ENCODE measurements around the gene CACNA1A.
"Not testable (repeated sequence)": the region's sequence is repeated elsewhere in the genome, so short reads cannot be mapped to it uniquely, and the experiment has no call there.

CACNA1A gene

DNA sequence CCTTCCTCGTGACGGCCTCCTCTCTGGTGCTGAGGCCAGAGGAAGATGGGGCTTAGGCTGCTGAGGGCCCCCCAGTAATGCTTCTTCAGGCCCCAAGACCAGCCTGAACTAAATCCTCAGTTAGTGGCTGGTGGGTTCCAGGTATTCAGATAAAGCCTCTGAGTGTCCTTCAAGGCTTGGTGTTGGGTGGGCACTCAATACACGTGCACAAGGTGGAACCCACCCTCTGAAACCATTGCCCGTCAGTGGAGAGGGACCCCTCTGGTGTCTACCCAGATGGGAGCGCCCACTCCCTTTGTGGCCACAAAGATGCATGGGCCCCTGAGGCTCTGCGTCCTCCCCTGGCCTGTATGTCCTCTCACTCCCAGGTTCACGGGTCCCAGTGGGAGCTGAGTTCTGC is 277.0 kb downstream of the CACNA1A start:
- DNase-seq (ENCODE audit: low read depth): no peak

DNA sequence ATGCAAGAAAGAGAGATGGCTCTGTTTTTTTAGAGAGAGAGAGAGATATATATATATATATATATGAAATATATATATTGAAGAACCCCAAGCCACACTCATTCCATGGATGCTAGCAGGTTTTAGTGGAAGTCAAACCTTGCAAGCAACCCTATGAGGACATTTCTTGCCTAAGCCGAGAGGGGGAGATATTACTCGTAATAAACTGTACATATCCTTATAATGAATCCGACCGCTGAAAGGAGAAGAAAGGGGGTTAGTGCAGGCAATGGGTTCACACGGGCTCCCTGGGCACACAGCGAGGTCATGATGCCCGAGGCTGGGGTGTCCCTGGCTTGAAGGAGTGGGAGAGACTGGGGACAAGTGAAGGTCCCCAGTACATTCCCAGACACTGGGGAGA is 277.7 kb downstream of the CACNA1A start:
- DNase-seq (ENCODE audit: low read depth): no peak

DNA sequence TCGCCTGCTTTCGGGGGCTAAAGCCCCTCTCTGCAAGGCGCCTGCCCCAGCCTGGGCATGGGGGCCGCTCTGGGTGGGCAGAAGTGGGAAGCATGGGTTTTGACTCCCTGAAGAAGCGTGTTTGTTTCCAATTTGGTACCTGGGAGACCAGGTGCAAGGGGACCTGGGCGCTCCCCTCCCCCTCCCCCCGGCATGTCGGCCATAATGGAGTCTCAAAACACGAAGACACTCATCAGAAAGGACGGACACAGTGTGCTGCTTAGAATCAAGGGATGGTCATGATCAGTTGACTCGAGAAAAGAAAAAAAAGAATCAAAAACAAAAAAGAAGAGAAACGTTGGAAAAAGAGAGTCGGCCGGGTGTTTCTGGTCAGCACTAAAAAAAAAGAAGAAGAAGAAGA is 279.3 kb downstream of the CACNA1A start:
- no peak for DNase-seq (ENCODE audit: low read depth)

DNA sequence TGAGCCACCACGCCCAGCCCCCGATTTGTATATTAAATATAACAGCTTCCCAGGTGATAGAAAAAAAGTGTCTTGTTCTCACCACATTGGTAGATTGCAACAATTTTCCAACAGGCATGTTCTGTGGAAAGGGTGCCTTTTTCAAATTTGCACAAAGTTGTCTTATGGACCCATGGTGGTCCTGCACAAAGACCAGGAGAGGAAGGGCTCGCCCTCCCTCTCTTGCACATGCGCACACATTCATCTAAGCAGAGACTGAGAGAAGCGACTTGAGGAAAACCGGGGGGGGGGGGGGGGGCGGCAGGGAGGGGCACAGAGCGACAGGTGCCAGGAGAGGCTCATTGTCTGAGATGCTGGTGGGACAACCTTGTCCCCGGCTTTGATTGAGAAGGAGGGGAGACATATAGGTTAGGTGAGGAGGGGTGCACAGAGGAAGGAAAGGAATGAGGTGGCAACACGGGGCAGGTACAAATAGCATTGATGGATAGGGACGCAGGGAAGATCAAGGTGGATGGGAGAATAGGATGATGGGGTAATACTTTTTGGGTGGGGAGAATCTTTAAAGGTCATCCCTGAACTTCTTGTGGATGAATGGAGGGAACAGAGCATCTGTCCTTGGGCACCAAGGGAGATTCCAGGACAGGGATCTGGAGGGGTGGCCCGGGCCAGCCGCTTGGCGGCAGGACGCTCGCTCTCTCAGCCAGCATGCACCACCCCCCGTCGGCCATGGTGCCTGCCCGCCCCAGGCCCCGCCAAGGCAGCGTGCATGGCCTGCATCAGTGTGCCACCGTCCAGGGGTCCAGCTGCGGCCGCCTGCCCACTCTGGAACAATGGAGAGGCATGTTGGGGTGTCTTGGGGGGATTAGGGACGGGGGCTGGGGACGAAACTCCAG is 280.1 kb downstream of the CACNA1A start:
- no peak for DNase-seq (ENCODE audit: low read depth)

DNA sequence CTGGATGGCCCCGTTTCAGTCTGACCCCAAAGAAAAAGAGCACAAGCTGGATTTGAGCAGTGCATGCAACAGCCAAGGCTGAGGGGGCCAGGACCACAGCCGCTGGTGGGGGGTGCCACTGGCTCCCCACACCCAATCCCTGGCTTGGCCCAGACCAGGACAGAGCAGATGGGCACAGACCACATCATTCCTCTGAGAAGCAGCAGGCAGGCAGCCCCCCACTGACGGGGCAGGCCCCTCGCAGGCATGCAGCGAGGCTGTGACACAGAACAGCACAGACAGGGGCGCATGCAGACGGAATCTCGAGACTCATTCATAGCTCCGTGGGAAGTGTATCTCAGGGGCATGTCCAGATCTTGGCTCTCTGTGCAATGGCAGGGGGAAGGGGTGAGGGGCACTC is 281.2 kb downstream of the CACNA1A start:
- no peak for DNase-seq (ENCODE audit: low read depth)

DNA sequence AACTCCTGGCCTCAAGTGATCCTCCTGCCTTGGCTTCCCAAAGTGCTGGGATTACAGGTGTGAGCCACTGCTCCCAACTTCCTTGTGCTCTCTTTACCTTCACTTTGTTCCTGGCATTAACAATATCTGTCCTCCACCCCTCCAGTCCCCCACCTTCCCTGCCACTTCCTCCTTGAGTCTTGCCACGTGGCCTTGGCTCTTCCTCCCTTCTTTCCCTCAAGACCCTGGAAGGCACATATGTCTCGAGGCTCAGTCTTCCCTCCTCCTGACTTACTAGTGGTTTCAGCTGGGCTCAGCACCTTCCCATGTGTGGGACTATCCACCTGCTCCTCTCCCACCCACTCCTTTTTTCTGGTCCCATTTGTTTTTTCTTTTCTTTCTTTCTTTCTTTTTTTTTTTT is 285.4 kb downstream of the CACNA1A start:
- DNase-seq (ENCODE audit: low read depth): no peak

DNA sequence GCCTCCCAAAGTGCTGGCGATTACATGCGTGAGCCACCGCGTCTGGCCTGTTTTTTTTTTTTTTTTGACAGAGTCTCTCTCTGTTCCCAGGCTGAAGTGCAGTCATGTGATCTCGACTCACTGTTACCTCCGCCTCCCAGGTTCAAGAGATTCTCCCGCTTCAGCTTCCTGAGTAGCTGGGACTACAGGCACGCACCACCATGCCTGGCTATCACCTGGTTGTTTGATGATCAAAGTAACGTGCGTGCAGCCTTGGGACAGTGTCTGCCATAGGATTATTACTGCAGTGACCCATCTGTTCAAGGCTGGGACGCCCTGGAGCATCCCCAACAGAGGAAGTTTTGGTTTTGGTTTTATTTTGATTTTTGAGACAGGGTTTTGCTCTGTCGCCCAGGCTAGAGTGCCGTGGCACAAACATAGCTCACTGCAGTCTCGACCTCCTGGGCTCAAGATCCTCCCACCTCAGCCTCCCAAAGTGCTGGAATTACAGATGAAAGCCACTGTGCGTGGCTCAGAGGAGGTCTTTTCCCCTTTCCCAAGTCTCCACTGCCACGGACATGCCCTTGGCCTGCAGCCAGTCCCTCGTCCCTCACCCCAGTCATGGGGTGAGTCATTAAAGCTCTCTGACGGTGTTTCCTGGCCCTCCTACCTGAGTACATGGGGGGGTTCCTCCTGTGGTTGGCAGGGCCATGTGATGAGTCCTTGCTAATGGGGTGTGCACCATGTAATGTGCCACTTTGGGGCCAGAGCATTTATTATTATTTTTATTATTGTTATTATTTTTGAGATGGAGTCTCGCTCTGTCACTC is 290.5 kb downstream of the CACNA1A start:
- no peak for DNase-seq (ENCODE audit: low read depth)

GRCh38 chr19:13214036-13214730 is 292.1 kb downstream of the CACNA1A start:
- DNase-seq (ENCODE audit: low read depth): no peak

DNA sequence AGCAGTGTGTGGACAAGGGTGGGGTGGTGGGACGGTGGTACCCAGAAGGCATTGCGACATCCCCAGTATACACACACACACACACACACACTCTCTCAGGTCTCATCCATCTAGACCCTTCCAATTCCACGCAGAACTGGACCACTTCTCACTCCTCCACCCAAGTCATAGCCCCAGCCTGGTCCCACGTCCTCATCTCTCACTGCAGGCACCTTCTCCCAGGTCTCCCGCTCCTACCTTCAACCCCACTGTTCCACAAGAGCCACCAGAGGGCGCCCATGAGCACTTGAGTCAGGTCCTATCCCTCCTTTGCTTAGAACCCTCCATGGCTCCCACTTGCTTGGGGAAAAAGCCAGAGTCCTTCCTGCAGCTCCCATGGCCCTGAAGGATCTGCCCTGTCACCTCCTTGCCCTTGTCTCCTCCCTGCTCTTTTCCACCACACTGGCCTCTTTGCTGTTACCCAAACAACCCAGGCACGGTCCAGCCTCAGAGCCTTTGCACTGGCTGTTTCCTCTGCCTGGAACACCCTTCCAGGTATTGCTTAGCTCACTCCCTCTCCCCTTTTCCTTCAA is 293.4 kb downstream of the CACNA1A start:
- peak; percentile 47 for DNase-seq (ENCODE audit: low read depth)

- DNase-seq (ENCODE audit: low read depth): no peak
Measured at GRCh38 chr19:13211426-13212308, 294.6 kb downstream of the CACNA1A start.

DNA sequence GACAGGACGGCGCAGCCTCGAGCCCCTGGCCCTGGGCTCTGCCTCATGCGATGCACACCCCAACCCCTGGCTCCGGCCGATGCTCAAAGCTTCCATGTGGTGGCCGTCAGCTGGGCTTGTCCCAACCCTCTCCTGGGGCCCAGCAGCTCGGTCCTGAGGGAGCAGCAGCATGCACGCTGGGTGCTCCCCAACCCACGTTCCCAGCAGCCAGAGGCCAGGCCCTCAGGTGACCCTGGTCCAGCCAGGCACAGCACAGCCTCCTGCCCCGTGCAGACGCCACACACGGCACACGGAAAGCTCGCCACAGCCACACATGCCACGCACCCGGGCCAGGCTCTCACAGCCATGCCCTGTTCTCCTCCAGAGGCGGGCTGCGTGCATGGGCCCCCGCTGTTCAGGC is 295.3 kb downstream of the CACNA1A start:
- no peak for DNase-seq (ENCODE audit: low read depth)

- DNase-seq (ENCODE audit: low read depth): no peak
Measured at GRCh38 chr19:13210339-13210775, 295.9 kb downstream of the CACNA1A start.

- DNase-seq (ENCODE audit: low read depth): no peak
Measured at GRCh38 chr19:13209484-13210338, 296.6 kb downstream of the CACNA1A start.

- no peak for DNase-seq (ENCODE audit: low read depth)
Measured at GRCh38 chr19:13208672-13209483, 297.4 kb downstream of the CACNA1A start.

- DNase-seq (ENCODE audit: low read depth): no peak
Measured at GRCh38 chr19:13207846-13208671, 298.2 kb downstream of the CACNA1A start.

DNA sequence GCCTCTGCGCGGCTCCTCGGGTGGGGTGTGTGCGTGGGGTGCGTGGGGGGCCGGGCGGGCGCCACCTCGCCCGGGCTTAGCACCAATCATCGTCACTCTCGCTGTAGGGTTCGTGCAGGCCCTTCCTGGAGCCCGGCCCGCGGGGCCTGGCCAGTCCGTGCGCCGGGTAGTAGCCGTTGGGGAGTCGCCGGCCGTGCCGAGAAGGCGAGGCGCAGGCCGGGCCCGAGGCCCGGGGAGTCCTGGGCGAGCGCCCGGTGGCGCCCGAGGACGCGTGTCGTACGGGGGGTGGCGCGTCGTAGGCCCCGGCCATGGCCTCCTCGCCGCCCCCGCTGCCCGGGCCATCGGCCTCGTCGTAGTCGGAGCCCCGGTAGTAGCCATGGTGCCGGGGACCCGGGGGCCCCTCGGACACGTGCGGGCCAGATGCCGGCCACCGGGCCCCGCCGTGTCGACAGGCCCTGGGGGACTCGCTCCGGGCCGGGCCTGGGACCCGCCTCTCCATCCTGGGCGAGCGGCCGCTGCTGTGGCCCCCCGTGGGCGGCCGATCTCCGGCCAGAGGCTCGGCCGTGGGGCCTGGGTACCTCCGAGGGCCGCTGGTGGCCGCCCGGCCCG is 298.9 kb downstream of the CACNA1A start:
- DNase-seq (ENCODE audit: low read depth): no peak

- no peak for DNase-seq (ENCODE audit: low read depth)
Measured at GRCh38 chr19:13206587-13206986, 299.7 kb downstream of the CACNA1A start.

DNA sequence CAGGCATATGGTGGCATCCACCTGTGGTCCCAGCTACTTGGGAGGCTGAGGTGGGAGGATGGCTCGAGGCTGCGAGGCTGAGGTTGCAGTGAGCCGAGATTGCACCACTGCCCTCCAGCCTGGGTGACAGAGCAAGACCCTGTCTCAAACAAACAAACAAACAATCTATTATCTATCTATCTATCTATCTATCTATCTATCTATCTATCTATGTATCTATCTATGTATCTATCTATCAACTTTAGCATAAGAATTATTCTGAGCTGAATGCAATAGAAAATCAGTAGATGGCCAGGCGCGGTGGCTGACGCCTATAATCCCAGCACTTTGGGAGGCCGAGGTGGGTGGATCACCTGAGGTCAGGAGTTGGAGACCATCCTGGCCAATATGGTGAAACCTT is 304.2 kb downstream of the CACNA1A start:
- not testable (repeated sequence) for DNase-seq (ENCODE audit: low read depth)
